ENCODE data around the gene UNK. TPM values are rescaled to one million over a fixed set of nuclear protein-coding genes. Genes with fewer than 3 reads are reported as not detected.

The UNK gene
- total and polyA plus RNA-seq, 9 of the 15 experiments (the other 6 are each of a cell fraction or from before 2014, with no cell fraction given) = 12.8 to 38.6 (median 24.8) TPM

DNA sequence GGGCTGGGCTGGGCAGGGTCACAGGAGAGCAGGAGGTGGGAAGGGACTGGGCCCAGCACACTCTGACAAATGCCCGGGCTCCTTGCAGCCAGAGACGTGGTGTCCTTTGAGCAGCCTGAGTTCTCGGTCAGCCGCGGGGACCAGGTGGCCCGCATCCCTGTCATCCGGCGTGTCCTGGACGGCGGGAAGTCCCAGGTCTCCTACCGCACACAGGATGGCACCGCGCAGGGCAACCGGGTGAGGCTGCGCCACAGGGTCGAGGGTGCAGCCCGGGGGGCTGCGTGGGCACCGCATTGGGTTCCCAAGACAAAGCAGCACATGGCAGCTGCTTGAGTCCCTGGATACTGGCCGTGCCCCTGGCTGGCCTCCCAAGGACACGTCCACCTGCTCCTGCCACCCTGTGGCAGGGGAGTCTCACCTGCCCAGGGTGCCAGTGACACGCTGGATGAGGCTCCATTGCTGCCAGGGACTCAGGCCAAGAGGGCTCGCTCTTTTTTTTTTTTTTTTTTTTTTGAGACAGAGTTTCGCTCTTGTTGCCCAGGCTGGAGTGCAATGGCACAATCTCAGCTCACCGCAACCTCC is 40.9 kb upstream of the UNK start (continued):
- TF ChIP-seq, protein P1, sequence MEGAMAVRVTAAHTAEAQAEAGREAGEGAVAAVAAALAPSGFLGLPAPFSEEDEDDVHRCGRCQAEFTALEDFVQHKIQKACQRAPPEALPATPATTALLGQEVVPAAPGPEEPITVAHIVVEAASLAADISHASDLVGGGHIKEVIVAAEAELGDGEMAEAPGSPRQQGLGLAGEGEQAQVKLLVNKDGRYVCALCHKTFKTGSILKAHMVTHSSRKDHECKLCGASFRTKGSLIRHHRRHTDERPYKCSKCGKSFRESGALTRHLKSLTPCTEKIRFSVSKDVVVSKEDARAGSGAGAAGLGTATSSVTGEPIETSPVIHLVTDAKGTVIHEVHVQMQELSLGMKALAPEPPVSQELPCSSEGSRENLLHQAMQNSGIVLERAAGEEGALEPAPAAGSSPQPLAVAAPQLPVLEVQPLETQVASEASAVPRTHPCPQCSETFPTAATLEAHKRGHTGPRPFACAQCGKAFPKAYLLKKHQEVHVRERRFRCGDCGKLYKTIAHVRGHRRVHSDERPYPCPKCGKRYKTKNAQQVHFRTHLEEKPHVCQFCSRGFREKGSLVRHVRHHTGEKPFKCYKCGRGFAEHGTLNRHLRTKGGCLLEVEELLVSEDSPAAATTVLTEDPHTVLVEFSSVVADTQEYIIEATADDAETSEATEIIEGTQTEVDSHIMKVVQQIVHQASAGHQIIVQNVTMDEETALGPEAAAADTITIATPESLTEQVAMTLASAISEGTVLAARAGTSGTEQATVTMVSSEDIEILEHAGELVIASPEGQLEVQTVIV (CRISPR knock-in tag; IDR thresholded peaks at IDR 0.05; ENCODE audit: borderline replicate concordance) = no peak
- TF ChIP-seq, protein P2, sequence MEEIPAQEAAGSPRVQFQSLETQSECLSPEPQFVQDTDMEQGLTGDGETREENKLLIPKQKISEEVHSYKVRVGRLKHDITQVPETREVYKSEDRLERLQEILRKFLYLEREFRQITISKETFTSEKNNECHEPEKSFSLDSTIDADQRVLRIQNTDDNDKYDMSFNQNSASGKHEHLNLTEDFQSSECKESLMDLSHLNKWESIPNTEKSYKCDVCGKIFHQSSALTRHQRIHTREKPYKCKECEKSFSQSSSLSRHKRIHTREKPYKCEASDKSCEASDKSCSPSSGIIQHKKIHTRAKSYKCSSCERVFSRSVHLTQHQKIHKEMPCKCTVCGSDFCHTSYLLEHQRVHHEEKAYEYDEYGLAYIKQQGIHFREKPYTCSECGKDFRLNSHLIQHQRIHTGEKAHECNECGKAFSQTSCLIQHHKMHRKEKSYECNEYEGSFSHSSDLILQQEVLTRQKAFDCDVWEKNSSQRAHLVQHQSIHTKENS (CRISPR knock-in tag; IDR thresholded peaks at IDR 0.05) = no peak
- TF ChIP-seq HMGN3 (IDR thresholded peaks at IDR 0.05; ENCODE audit: borderline replicate concordance, extremely low read depth, insufficient read length, low read depth, low read length) (no peak), RAD21 (CRISPR knock-in tag; conservative IDR thresholded peaks at IDR 0.05 in 1 of 2, IDR thresholded peaks at IDR 0.05 in 1 of 2) (no peak), ZKSCAN1 (IDR thresholded peaks at IDR 0.05; ENCODE audit: low read depth, low read length) (no peak), KAT2B (IDR thresholded peaks at IDR 0.05; ENCODE audit: low read depth, low read length) (no peak)
